GM18858 (cell line): Measurements from ENCODE around the gene MEIKIN.

ENCODE experiments used
- ATAC-seq: cut with Tn5 transposase; IDR thresholded peaks from one replicate; pipeline ENCODE4 v1.9.1; 2021; ENCODE audit not compliant: unreplicated experiment

MEIKIN gene

GRCh38 chr5:131773805-131774204, 171.7 kb downstream of the MEIKIN start:
- ATAC-seq, result no peak

- ATAC-seq, result no peak
Observed at GRCh38 chr5:131771692-131772091, 173.8 kb downstream of the MEIKIN start.

GRCh38 chr5:131769961-131770360, 175.5 kb downstream of the MEIKIN start:
- ATAC-seq, result no peak

- ATAC-seq, result no peak
Observed at GRCh38 chr5:131769336-131769735, 176.1 kb downstream of the MEIKIN start.

- no peak for ATAC-seq
Observed at GRCh38 chr5:131767891-131768290, 177.6 kb downstream of the MEIKIN start.

- ATAC-seq, result no peak
Observed at GRCh38 chr5:131766689-131767088, 178.8 kb downstream of the MEIKIN start.

- no peak for ATAC-seq
Observed at GRCh38 chr5:131765261-131765660, 180.2 kb downstream of the MEIKIN start.

GRCh38 chr5:131763968-131764367, 181.5 kb downstream of the MEIKIN start:
- no peak for ATAC-seq

- no peak for ATAC-seq
Observed at GRCh38 chr5:131760793-131761192, 184.7 kb downstream of the MEIKIN start.

- no peak for ATAC-seq
Observed at GRCh38 chr5:131759704-131760103, 185.8 kb downstream of the MEIKIN start.

GRCh38 chr5:131758520-131758900, 187.0 kb downstream of the MEIKIN start:
- ATAC-seq, result peak; percentile 44

- peak; percentile 33 for ATAC-seq
Observed at GRCh38 chr5:131757830-131758519, 187.5 kb downstream of the MEIKIN start.
